Stomach (tissue), 4 donors: ENCODE measurements around the gene PRKN.

Experiments used
- EP300 ChIP-seq: sonication (generic); formaldehyde crosslinking; IDR thresholded peaks from one replicate; pipeline ENCODE4 v1.6.1; 2017; ENCODE audit warnings: antibody characterized with exemption
- POLR2AphosphoS5 ChIP-seq, 3 donors: sonication (generic); formaldehyde crosslinking; IDR thresholded peaks; one replicate each; pipeline ENCODE4 v1.6.1; 2016; ENCODE audit warnings: antibody characterized with exemption in 3 of 3
- TF ChIP-seq, protein P1 (sequence below), 7 experiments: fragments of 450-650 bp in 4 of 7; fragments of 200-600 bp in 3 of 7; sonication (generic) in 3 of 7; IDR thresholded peaks; one replicate each; pipeline ENCODE4 v1.5.1; 2016 to 2019; ENCODE audit warnings: antibody characterized with exemption in 7 of 7, control low read depth in 2 of 7, mild to moderate bottlenecking in 1 of 7

GRCh38 chr6:162150295-162150694 lies 577.3 kb downstream of the PRKN start:
- TF ChIP-seq EP300: no peak
- no peak for TF ChIP-seq POLR2AphosphoS5 (IDR thresholded peaks at IDR 0.05)
- TF ChIP-seq, protein P1, sequence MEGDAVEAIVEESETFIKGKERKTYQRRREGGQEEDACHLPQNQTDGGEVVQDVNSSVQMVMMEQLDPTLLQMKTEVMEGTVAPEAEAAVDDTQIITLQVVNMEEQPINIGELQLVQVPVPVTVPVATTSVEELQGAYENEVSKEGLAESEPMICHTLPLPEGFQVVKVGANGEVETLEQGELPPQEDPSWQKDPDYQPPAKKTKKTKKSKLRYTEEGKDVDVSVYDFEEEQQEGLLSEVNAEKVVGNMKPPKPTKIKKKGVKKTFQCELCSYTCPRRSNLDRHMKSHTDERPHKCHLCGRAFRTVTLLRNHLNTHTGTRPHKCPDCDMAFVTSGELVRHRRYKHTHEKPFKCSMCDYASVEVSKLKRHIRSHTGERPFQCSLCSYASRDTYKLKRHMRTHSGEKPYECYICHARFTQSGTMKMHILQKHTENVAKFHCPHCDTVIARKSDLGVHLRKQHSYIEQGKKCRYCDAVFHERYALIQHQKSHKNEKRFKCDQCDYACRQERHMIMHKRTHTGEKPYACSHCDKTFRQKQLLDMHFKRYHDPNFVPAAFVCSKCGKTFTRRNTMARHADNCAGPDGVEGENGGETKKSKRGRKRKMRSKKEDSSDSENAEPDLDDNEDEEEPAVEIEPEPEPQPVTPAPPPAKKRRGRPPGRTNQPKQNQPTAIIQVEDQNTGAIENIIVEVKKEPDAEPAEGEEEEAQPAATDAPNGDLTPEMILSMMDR (IDR thresholded peaks at IDR 0.05): no peak
